HG03095 (cell line): ENCODE measurements around the gene MAP7D1.

Experiments
- ATAC-seq: cut with Tn5 transposase; IDR thresholded peaks from one replicate; pipeline ENCODE4 v1.9.1; 2021; ENCODE audit warnings: moderate library complexity; ENCODE audit not compliant: unreplicated experiment

Gene MAP7D1

GRCh38 chr1:36155408-36156328 is at the start of gene MAP7D1:
Gene MAP7D1 (plus strand): TSS chr1:36156160. CDS start chr1:36156418, 258 bp downstream.
- ATAC-seq: peak; percentile 41

DNA sequence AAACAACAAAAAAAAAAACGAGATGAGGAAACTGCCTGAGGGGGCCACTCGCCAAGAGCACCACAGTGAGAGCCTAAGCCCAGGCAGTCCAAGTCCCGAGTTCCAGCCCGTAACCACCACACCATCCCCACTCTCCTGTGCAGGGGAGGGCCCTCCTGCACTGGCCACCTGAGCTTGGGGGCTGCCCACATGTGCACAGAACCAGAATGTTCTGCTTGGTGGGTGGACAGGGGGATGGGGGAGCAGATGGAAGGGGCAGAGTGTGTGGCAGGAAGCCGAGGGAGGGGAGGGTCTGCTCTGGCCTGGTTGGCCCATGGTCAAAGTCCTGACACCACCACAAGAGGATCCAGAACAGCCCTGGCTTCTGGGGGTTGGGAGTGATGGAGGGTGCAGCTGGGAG is 49.7 kb upstream of the MAP7D1 start:
- ATAC-seq: no peak

GRCh38 chr1:36107394-36107793 is 48.6 kb upstream of the MAP7D1 start:
- no peak for ATAC-seq

GRCh38 chr1:36108314-36108713 is 47.6 kb upstream of the MAP7D1 start:
- ATAC-seq: no peak

- no peak for ATAC-seq
Measured at GRCh38 chr1:36109041-36109679, 46.8 kb upstream of the MAP7D1 start.

DNA sequence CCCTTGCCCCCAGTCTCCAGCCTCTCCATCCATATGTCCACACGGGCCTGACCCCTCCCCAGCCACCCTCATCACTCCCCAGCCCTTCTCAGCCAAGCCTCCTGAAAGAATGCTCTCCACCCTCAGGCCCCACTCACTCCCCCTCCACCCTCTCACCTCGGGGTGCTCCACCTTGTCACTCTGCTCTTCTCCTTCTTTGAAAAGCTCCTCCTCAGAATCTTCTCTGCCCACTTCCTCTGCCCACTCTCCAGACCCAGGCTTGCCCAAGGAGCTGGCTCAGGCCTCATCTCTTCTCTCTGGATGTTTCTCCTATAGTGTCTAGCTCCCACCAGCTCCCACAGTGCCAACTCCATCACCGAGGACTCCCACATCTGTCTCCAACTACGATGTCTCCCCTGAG is 44.8 kb upstream of the MAP7D1 start:
- ATAC-seq: no peak

DNA sequence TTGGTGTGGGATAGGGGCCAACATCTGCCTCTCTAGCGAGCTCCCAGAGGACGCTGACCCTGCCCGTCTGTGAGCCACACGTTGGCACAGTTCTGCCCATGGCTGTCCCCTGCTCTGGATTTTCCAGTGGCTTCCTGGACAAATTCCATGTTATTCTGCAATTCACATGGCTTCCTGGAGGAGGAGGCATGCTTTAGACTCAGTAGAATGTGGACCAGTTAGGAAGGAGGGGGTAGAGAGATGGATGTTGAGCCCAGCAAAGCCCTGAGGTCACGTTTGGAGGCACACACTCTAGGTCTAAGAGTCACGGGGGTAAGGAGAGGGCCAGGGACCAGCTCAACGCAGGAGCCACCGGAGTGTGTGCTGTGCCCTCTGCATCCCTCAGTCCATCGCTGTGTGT is 43.1 kb upstream of the MAP7D1 start:
- ATAC-seq: no peak

DNA sequence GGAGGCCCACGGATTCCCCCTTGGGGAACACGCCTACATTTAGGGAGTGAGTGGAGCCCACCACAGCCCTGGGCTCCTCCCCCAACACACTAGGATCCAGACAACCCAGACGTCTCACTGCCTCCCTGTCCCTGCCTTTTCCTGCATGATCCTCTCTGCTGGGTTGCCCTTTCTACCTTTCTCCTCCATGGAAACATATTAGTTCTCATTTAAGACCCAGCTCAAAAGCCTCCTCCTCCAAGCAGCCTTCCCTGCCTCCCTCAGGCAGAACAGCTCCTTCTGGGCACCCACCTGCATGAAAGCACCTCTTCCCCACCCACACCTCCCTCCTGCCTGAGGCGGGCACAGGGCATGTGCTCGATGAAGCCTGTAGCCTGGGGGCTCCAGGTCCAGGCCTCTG is 41.6 kb upstream of the MAP7D1 start:
- no peak for ATAC-seq

DNA sequence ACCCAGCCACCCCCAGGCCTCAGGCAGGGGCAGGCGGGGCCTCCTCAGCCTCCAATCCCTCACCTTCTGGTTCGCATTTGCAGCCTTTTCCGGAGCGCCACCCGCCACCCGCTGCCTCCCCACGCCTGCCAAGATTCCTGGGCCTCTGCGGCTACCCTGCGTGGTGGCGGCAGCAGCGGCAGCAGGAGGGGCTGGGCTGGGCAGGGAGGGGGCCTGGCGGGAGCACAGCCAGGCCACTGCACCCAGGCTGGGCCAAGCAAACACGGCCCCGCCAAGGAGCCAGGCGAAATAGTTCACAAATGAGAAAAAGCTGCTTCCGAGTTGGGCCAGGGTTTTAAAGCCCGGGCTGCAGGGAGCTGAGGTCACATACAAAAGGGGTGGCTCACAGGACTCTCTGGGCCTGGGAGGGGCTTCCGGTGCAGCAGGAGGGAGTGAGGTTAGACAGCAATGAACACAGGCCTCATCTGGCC is 40.7 kb upstream of the MAP7D1 start:
- no peak for ATAC-seq

DNA sequence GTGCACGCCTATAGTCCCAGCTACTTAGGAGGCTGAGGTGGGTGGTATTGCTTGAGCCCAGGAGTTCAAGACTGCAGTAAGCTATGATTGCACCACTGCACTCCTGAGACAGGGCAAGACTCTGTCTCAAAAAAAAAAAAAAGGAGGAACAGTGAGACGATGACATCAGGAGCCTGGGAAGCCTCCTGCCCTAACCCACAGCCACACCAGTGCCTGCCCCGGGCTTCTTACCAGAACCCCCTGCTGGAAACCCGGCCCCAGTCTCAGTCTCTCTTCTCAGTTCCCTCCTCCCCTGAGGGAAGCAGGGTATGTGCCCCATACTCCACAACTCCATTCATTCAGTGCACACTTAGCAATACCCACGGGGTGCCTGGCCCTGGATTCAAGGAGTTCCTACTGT is 40.0 kb upstream of the MAP7D1 start:
- ATAC-seq: no peak

DNA sequence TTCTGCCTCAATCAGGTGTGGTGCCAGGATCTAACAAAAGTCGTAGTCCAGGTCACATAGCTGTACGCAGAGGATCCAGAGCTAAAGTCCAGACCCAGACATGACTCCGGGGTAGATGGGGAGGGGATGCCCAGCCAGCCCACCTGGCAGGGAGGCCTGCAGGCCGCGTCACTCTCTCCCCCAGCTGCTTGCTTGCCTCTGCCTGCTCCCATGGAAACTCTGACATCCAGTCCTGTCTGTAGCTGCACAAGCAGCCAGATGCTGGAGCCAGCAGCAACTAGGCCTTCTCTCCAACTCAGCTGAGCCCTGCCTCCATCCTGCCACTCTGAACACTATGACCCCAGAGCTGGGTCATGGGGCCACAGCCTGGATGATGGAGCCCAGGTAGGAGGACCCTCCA is 39.1 kb upstream of the MAP7D1 start:
- ATAC-seq: no peak

DNA sequence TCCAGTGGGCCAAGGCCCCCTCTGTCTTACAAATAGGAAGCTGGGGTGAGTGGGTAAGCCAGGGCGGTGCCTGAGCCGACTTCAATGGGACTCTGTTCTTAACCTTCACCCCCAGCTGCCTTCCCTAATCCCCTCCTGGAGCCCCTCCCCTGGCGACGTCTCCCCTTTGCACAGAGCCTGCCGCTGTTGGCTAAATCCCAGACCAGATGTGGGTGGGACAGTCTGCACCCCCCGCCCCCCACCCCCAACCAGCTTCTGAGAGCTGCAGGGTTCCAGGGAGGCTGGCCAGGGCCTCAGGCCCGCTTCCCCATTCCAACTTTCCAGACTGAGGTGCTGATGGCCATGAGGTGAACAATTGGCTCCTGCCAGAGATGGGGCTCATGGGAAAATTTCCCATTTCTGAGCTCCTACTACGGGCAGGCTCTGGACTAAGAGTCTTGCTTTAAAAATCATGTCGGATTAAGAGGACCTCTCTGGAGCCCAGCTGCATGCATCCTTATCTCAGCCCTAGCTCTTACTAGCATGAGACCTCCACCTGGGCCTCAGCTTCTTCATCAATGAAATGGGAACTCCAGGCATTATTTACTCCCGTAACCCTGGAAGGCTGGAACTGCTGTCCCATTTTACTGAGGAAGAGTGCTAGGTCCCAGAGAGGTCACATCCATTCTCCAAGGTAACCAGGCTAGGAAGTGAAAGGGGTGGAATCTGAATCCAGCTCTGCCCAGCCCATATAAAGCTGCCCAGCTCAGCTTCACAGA is 37.3 kb upstream of the MAP7D1 start:
- ATAC-seq: no peak

GRCh38 chr1:36119456-36119855 is 36.5 kb upstream of the MAP7D1 start:
- no peak for ATAC-seq

DNA sequence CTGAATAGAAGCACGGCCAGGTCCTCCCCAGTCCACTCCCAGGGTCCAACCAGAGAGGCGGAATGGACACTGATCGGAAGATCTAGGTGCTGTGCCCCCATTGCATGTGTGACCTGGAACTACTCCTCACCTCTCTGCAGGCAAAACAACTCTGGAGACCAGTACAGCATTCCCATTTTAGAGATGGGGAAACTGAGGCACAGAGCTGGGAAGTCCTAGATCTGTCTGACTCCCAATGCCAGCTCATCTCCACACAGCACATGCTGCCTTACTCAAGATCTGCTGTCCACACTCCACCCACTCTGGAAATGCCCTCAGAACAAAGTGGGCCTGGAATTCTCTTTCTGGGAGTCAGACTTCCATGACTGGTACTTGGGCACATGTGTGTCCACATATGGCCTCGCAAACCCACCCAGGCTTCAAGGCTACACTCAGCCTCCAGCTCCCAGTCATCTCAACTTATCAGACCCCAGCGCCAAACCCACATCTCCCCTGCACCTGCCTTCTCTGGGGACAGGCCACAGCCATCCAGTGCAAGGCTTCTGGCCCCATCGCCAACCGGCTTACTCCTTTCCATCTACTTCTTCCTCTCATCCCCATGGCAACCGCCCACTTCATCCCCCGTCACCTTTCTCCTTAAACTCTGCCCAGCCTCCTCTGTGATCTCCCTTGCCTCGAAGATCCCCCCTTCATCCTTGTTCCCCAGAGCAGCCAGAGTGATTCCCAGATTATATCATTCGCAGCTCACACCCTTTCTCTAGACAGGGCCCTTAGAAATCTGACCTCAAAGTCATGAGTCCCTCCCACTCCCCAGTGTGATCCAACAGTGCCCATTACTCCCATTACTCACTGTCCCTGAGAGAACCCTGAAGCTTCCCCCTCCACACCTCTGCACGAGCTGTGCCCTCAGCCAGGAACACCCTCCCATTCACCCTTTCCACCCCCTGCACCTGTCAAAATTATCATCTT is 33.6 kb upstream of the MAP7D1 start:
- no peak for ATAC-seq

- ATAC-seq: no peak
Measured at GRCh38 chr1:36123356-36123755, 32.6 kb upstream of the MAP7D1 start.

GRCh38 chr1:36124404-36125128 is 31.4 kb upstream of the MAP7D1 start:
- ATAC-seq: no peak

DNA sequence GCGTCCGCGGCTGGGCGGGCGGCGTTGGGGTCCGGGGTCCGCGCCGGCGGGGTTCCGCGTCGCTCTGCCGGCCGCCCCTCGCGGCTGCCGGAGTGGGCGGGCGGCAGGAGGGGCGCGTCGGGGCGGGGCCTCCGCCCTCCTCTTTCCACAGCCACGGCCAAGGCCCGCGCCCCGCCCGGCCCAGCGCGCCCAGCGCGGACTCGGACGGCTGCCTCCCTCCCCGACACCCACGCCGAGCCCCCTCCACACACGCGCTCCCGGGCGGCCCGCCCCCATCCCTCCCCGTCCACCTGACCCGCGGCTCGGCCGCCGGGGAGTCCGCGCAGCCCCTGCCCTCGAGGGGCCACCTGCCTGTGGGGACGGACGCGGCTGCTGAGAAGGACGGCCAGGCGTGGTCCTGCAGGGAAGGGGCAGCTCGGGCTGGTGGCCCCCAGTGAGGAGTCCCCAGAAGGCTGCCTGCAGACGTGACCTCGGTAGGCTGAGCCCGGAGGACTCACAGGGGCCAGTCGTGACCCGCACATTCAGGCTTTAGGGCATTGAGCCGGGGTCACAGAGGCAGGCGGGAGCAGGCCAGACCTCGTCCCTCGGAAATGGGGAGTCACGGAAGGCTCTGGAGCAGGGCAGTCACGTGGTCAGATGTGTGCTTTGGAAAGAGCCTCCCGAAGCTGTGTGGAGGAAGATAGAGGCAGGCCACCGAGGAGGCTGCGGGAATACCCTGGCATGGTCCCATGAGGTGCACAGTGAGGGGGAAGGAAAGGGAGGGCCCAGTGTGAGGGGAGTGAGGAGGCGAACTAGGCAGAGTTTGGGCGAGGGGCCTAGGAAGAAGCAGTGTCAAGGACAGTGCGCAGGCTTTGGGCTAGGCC is 30.6 kb upstream of the MAP7D1 start, which contains the start of gene COL8A2:
Gene COL8A2, minus strand, starts transcription at position 94 of the 863 bp plus-strand sequence. CDS start 24,980 bp downstream, outside the sequence.
- ATAC-seq: no peak

- no peak for ATAC-seq
Measured at GRCh38 chr1:36126005-36126716, 29.8 kb upstream of the MAP7D1 start.
